Parathyroid adenoma (tissue), 2 donors: ENCODE measurements around the gene WIPI1.

ENCODE experiments used
- H2AFZ ChIP-seq: fragments of 300-600 bp; sonication (generic); one replicate; pipeline ENCODE4 v1.7.0; 2017; ENCODE audit warnings: antibody characterized with exemption, mild to moderate bottlenecking
- H3K27ac ChIP-seq: fragments of 300-600 bp; sonication (generic); one replicate; pipeline ENCODE4 v1.7.0; 2017
- H3K27me3 ChIP-seq: fragments of 300-600 bp; sonication (generic); one replicate; pipeline ENCODE4 v1.7.0; 2017; ENCODE audit warnings: low read length; ENCODE audit not compliant: control insufficient read depth, insufficient read depth
- H3K36me3 ChIP-seq: fragments of 300-600 bp; sonication (generic); one replicate; pipeline ENCODE4 v1.7.0; 2017; ENCODE audit warnings: low read length; ENCODE audit not compliant: control insufficient read depth, insufficient read depth
- H3K4me1 ChIP-seq: fragments of 300-600 bp; sonication (generic); one replicate; pipeline ENCODE4 v1.7.0; 2017; ENCODE audit warnings: control low read depth
- H3K4me2 ChIP-seq: fragments of 300-600 bp; sonication (generic); one replicate; pipeline ENCODE4 v1.7.0; 2017; ENCODE audit warnings: low read length
- H3K4me3 ChIP-seq: fragments of 300-600 bp; sonication (generic); one replicate; pipeline ENCODE4 v1.7.0; 2017; ENCODE audit warnings: low read depth, low read length
- H3K79me2 ChIP-seq: fragments of 300-600 bp; sonication (generic); one replicate; pipeline ENCODE4 v1.7.0; 2017; ENCODE audit warnings: control low read depth
- H3K9ac ChIP-seq: fragments of 300-600 bp; sonication (generic); one replicate; pipeline ENCODE4 v1.7.0; 2017; ENCODE audit warnings: mild to moderate bottlenecking
- H3K9me3 ChIP-seq: fragments of 300-600 bp; sonication (generic); one replicate; pipeline ENCODE4 v1.7.0; 2017; ENCODE audit warnings: low read length; ENCODE audit not compliant: control insufficient read depth
- CTCF ChIP-seq: fragments of 300-600 bp; sonication (generic); IDR thresholded peaks from one replicate; pipeline ENCODE4 v1.7.0; 2017; ENCODE audit warnings: antibody characterized with exemption, mild to moderate bottlenecking
- donor health status: primary hyperparathyroidism.

The WIPI1 gene

DNA sequence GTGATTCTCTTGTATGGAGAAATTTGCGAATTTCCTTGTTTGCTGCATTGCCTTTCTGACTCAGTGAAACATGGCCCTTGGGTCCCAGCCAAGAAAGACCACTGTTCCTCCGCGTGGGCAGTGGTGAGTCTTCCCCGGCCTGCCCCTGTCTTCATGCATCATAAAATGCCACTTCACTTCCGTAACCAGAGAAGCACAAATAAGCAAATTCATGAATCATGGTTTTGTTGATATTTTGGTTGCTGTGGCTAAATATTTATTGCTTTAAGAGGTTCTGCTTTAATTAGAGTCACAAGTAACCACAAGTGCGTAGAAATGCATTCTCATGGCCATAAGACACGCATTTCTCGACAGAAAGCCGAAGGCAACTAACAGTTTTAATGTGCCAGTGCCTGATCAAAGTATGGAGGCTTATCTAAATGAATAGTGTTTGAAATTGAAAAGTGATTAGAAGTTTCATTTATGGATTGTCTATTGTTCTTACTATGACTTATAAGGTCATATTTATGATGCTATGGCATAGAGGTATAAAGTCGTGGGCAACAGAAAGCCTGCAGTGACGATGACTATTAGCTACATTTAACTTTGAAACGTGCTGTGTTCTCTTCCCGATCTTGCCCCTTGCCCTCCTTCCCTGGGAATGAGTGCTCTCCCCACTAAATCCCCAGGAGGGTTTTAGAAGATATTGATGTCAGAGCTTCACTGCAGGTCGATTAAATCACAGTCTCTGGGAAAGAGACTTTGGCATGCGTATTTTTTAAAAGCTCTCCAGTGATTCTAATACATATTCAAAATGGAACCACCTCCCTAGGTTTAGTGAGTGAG is 76.0 kb downstream of the WIPI1 start:
- Histone ChIP-seq H3K4me2 (no peak overlapping the region), H3K9ac (no peak overlapping the region), H3K27ac (no peak overlapping the region), H3K4me3 (no peak overlapping the region), H2AFZ (no peak overlapping the region), H3K9me3 (no peaks in the 10 kb centered on the region), H3K4me1 (peaks cover 5% of the 10 kb centered on the region), H3K79me2 (no peaks in the 10 kb centered on the region), H3K36me3 (no peaks in the 10 kb centered on the region), H3K27me3 (no peaks in the 10 kb centered on the region)
- no peak for TF ChIP-seq CTCF

GRCh38 chr17:68379692-68380677 is 77.3 kb downstream of the WIPI1 start:
- Histone ChIP-seq H3K4me1 (peaks cover 5% of the 10 kb centered on the region), H3K27ac (peak overlapping the region; percentile 85), H2AFZ (no peak overlapping the region), H3K4me2 (no peak overlapping the region), H3K9me3 (no peaks in the 10 kb centered on the region), H3K4me3 (no peak overlapping the region), H3K27me3 (no peaks in the 10 kb centered on the region), H3K79me2 (no peaks in the 10 kb centered on the region), H3K9ac (no peak overlapping the region), H3K36me3 (no peaks in the 10 kb centered on the region)
- TF ChIP-seq CTCF: no peak

DNA sequence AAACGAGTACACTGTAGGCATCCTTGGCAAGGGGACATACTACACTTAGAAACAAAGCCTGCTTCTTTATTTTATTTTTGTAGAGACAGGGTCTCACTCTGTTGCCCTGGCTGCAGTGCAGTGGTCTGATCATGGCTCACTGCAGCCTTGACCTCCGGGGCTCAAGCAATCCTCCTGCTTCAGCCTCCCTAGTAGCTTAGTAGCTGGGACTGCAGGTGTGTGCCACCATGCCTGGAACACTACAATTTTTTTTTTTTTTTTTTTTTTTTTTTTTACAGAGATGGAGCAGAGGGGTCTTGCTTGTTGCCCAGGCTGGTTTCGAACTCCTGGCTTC is 78.2 kb downstream of the WIPI1 start:
- no peak for TF ChIP-seq CTCF
- no peaks in the 10 kb centered on the region for H3K79me2 ChIP-seq
- H3K9ac ChIP-seq: no peak overlapping the region
- no peak overlapping the region for H2AFZ ChIP-seq
- H3K36me3 ChIP-seq: no peaks in the 10 kb centered on the region
- peak overlapping the region; percentile 85 for H3K27ac ChIP-seq
- H3K4me2 ChIP-seq: no peak overlapping the region
- H3K4me1 ChIP-seq: peaks cover 5% of the 10 kb centered on the region
- no peaks in the 10 kb centered on the region for H3K9me3 ChIP-seq
- no peaks in the 10 kb centered on the region for H3K27me3 ChIP-seq
- no peak overlapping the region for H3K4me3 ChIP-seq

DNA sequence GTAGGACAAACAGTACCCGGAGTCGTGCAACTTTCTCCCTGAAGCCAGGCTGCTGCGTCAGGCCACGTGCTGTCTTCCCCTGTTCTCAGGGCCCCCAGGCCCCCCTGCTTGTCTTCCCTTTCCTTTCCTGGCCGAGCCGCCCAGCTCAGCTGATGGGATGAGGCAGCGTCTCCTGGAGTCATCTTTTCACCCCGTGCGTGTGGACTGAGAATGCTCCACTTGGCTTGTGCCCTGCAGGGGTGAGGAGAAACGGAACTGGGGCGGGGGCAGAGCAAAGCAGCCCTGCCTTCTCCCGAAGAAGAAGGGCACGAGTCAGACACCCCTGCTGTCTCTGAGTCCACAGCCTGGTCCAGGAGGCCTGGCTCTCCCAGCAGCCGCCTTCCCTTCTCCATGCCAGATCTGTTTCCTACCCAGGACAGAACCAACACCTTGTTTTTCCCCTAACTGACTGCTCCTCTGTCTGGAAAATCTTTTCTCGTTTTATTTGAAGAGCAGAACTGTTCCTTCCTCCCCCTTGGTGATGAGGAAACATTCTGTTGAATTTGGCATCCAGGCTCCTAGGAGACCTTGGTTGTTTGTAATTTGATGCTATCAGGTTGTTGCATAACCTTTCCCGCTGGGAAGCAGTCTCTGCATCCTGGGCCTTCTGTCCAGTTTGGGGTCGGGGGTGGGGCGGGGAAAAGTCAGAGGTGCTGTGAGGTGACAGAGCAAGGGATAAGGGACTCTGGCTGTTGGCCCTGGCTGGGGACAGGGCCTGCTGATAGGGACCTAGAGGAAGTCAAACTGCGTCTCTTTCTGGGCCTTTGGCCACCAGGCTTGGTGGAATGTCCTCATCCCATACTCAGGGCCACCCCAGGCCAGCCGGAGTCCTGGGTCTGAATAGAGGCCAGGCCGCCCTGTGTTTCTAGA is 78.8 kb downstream of the WIPI1 start:
- H3K79me2 ChIP-seq: no peaks in the 10 kb centered on the region
- no peak overlapping the region for H3K4me2 ChIP-seq
- no peaks in the 10 kb centered on the region for H3K9me3 ChIP-seq
- H3K27me3 ChIP-seq: no peaks in the 10 kb centered on the region
- peaks cover 5% of the 10 kb centered on the region for H3K4me1 ChIP-seq
- H2AFZ ChIP-seq: peak overlapping the region; percentile 55
- no peak for TF ChIP-seq CTCF
- H3K4me3 ChIP-seq: no peak overlapping the region
- no peaks in the 10 kb centered on the region for H3K36me3 ChIP-seq
- peak overlapping the region; percentile 85 for H3K27ac ChIP-seq
- no peak overlapping the region for H3K9ac ChIP-seq
